GM15510 (cell line): ENCODE data around the gene ESPNL.

Experiments used
- POLR2A ChIP-seq: IDR thresholded peaks from 3 replicates; pipeline ENCODE4 v1.6.1; 2011; ENCODE audit warnings: borderline replicate concordance; ENCODE audit not compliant: insufficient read length; ENCODE audit errors: extremely low read depth

Gene ESPNL

GRCh38 chr2:238069021-238069709, 31.0 kb upstream of the ESPNL start:
- no peak for TF ChIP-seq POLR2A

GRCh38 chr2:238069877-238070276, 30.3 kb upstream of the ESPNL start:
- no peak for TF ChIP-seq POLR2A

DNA sequence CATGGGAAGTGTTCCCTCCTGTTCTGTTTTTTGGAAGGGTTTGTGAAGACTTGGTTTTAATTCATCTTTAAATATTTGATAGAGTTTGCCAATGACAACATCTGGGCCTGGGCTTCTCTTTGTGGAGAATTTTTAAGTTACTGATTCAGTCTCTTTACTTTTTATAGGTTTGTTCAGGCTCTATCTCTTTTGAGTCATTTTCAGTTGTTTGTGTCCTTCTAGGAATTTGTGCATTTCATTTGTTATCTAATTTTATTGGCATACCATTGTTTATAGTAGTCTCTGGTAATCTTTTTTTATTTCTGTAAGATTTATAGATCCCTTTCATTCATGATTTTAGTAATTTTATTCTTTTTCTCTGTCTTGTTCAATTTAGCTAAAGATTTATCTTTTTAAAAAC, 24.7 kb upstream of the ESPNL start:
- no peak for TF ChIP-seq POLR2A

DNA sequence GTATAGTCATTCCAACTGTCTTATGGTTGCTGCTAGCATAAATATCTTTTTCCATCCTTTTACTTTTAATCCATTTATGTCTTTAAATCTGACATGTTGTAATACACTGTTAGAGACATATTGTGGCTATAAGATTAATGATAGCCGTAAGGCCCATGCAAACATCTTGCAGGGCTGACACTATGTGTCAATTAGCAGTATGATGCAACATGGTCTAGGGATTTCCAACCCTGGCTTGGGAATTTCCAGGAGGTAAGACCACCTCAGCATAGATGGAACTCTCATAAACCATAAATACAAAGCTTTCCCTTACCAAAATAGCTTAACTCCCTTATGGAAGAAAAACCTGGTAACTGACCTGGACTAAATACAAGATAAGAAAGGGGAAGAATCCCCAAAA, 22.8 kb upstream of the ESPNL start:
- no peak for TF ChIP-seq POLR2A

DNA sequence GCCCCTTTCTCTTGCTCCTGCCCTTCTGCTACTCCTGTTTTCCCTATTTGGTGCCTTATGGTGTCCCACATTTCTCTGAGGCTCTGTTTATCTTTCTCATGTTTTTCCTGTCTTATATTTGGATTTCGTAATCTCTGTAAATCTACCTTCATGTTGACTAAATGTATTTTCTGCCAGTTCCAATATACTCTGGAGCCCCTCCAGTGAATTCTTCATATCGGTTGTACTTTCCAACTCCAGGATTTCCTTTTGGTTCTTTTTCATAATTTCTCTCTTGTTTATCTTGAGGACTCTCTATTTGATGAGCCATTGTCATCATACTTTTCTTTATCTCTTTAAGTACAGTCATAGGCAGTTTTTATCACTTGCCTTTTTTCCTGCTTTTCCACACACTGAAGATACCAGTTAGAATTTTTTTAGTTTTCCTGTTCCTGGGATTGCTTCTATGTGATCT, 20.2 kb upstream of the ESPNL start:
- no peak for TF ChIP-seq POLR2A

GRCh38 chr2:238080518-238080917, 19.6 kb upstream of the ESPNL start:
- no peak for TF ChIP-seq POLR2A

- no peak for TF ChIP-seq POLR2A
Measured at GRCh38 chr2:238081150-238081549, 19.0 kb upstream of the ESPNL start.

- no peak for TF ChIP-seq POLR2A
Measured at GRCh38 chr2:238081561-238081960, 18.6 kb upstream of the ESPNL start.

DNA sequence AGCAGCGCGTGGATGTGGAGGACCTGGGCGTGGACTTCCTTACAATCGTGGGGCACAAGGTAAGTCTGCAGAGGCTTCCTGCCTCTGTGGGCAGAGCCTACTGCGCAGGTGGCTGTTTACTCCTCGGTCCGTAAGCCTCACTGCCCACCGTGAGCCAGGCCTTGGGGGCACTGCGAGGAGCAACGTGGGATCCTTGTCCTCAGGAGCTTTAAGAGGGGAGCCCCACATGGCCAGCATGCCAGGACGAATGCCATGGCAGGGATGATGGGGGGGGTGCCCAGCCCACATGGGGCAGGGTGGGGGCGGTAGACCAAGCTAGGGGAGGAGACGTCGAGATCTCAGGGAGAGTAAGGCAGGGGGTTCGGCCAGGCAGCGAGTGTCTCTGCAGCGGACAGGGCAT, 18.0 kb upstream of the ESPNL start:
- TF ChIP-seq POLR2A = no peak

DNA sequence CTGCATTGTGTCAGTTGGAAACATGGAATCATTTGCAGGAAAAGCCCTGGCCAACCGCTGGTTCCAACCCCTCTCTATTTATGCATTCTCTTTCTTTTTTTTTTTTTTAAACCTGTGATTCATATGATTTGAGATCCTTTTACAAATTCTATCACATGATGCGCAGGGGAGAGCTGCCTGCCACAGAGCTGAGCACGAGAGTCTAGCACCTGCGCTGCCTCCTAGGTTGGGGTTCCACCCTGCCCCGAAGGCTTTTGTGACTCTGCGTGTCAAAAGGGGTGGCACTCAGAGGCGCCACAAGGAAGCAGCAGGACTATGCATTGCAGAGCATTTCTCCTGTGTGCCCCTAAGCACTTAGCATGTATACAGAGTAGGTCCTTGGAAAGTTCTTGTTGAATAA, 17.3 kb upstream of the ESPNL start:
- no peak for TF ChIP-seq POLR2A

GRCh38 chr2:238083919-238084318, 16.2 kb upstream of the ESPNL start:
- TF ChIP-seq POLR2A = no peak

- TF ChIP-seq POLR2A = no peak
Measured at GRCh38 chr2:238084761-238085160, 15.4 kb upstream of the ESPNL start.

DNA sequence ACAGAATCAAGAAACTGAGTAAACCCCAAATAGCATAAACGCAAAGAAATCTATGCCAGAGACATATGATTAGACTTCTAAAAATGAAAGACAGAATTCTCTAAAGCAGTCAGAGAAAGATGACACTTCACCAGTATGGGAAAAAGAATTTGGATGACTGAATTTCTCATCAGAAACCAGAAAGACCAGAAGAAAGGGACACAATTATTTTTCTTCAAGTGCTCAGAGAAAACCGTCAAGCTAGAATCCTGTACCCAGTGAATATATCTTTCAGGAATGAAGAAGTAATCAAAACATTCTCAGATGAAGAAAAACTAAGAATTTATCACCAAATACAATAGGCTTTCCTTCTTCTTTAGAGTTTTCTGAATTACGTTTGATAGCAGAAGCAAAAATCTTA, 14.2 kb upstream of the ESPNL start:
- TF ChIP-seq POLR2A = no peak

DNA sequence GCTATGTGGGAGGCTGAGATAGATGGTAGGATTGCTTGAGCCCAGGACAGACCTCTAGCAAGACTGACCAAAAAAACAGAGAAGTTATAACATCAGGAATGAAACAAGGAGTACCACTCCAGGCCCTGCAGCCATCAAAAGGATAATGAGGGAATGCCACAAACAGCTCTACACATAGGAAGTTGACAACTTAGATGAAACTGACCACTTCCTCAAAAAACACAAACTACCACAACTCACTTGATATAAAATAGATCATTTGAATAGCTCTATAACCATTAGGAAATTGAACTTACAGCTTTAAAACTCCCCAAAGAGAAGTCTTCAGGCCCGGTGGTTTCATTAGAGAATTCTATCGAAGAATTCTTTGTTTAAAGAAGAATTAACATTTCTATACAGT, 12.9 kb upstream of the ESPNL start:
- TF ChIP-seq POLR2A = no peak

- TF ChIP-seq POLR2A = no peak
Measured at GRCh38 chr2:238090887-238091286, 9.3 kb upstream of the ESPNL start.

DNA sequence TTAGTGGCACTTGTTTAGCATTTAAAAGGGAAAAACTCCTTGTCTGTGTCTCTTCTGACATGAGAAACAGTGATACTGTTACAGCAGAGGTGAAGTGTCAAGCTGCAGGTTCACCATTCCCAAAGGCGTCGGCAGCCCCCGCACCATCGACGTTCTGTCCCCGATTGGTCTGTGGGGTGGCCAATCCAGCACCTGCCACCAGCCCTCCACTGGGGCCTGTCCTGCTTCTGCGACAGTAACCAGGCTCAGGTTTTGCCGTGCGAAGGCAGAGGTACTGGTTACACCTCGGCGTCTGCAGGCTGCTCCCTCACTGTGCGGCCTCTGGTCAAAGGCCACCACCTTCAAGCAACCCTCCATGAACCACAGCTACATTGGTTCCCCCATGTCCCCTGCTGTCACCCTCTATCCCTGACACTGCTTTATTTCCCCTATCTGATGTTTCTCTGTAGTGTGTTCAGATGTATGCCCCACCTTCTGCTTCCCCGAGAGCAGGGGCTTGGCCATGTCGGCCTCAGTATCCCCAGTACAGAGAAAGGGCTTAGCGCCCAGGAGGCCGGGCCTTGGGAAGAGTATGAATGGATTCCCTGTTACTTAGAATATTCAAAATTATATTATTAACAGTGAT, 8.6 kb upstream of the ESPNL start:
- TF ChIP-seq POLR2A = no peak
